ENCODE data around the gene ATP5PB. TPM values are rescaled to one million over a fixed set of nuclear protein-coding genes. Genes with fewer than 3 reads are reported as not detected.

Gene ATP5PB
- total and polyA plus RNA-seq, 12 donors, result 146 to 899 (median 789) TPM

- H3K27me3 ChIP-seq, result peaks cover 0 to 12% (median 0%) of the 10 kb centered on the region in 7 donors
- no peaks in the 10 kb centered on the region for H3K36me3 ChIP-seq
- H3K27ac ChIP-seq, result no peak overlapping the region
- DNase-seq, result no peak
- peaks cover 0 to 12% (median 9%) of the 10 kb centered on the region in 9 donors for H3K4me1 ChIP-seq
- TF ChIP-seq CTCF (IDR thresholded peaks at IDR 0.05), result no peak
- 81 to 87% methylated on average over 4 of the region's 4 CpGs for WGBS, 2 donors
- intact Hi-C loops (cut with DNase I), result loop anchor here in 3 of 10 donors (5.0 to 10.0 kb wide), 3 partner anchors 182 to 370 kb away; no protein-coding TSS in a partner anchor
- no peak for ATAC-seq
- H3K4me3 ChIP-seq, result no peak overlapping the region
- H3K9me3 ChIP-seq, result no peaks in the 10 kb centered on the region
These were observed 44.7 kb upstream of the ATP5PB start for GRCh38 chr1:111404588-111404987.

- no peak overlapping the region for H3K4me3 ChIP-seq
- H3K27me3 ChIP-seq, result peaks cover 0 to 10% (median 0%) of the 10 kb centered on the region in 7 donors
- H3K27ac ChIP-seq, result no peak overlapping the region
- intact Hi-C loops (cut with DNase I), result loop anchor here in 1 of 10 donors (10.0 kb wide), 1 partner anchor 372 kb away; no protein-coding TSS in a partner anchor
- H3K4me1 ChIP-seq, result peaks cover 0 to 12% (median 9%) of the 10 kb centered on the region in 9 donors
- peak; percentile 78 to 97 (median 88) for ATAC-seq
- WGBS, 2 donors, result 2 to 5% methylated on average over 2 of the region's 2 CpGs
- no peaks in the 10 kb centered on the region for H3K9me3 ChIP-seq
- no peak for TF ChIP-seq CTCF (IDR thresholded peaks at IDR 0.05)
- H3K36me3 ChIP-seq, result no peaks in the 10 kb centered on the region
- DNase-seq, result peak in 1 of 2 donors; percentile 71
These were observed 42.9 kb upstream of the ATP5PB start for GRCh38 chr1:111406321-111406768.

- TF ChIP-seq CTCF (IDR thresholded peaks at IDR 0.05), result no peak
- Histone ChIP-seq H3K9me3 (no peaks in the 10 kb centered on the region), H3K27ac (no peak overlapping the region), H3K4me1 (peaks cover 0 to 12% (median 9%) of the 10 kb centered on the region in 9 donors), H3K4me3 (no peak overlapping the region), H3K27me3 (peaks cover 0 to 7% (median 0%) of the 10 kb centered on the region in 7 donors), H3K36me3 (no peaks in the 10 kb centered on the region)
- 77 to 84% methylated on average over 6 of the region's 6 CpGs for WGBS, 2 donors
- DNase-seq (no peak), ATAC-seq (no peak)
- intact Hi-C loops (cut with DNase I), result loop anchor here in 1 of 10 donors (10.0 kb wide), 1 partner anchor 372 kb away; no protein-coding TSS in a partner anchor
These were observed 42.0 kb upstream of the ATP5PB start for GRCh38 chr1:111407301-111407700.

- Histone ChIP-seq H3K4me3 (no peak overlapping the region), H3K4me1 (no peaks in the 10 kb centered on the region), H3K36me3 (peaks cover 0 to 6% (median 0%) of the 10 kb centered on the region in 9 donors), H3K9me3 (no peaks in the 10 kb centered on the region), H3K27ac (no peak overlapping the region), H3K27me3 (no peaks in the 10 kb centered on the region)
- intact Hi-C loops (cut with DNase I), result no loop called here
- 77 to 79% methylated on average over 2 of the region's 2 CpGs for WGBS, 2 donors
- DNase-seq (no peak), ATAC-seq (no peak)
- TF ChIP-seq CTCF (IDR thresholded peaks at IDR 0.05), result no peak
These were observed 36.4 kb upstream of the ATP5PB start for GRCh38 chr1:111412839-111413238.
